ENCODE measurements around the gene RUNX2. TPM values are rescaled to one million over a fixed set of nuclear protein-coding genes. Genes with fewer than 3 reads are reported as not detected.

RUNX2 gene
- total RNA-seq, 1 donor from 2014 or later, result 34.1 TPM

- peak; percentile 59 for DNase-seq (ENCODE audit: low read depth)
Observed at GRCh38 chr6:45699663-45700062, 371.5 kb downstream of the RUNX2 start.

GRCh38 chr6:45702849-45703739 is 375.0 kb downstream of the RUNX2 start:
- DNase-seq (ENCODE audit: low read depth), result peak; percentile 87

GRCh38 chr6:45704056-45704800 is 376.1 kb downstream of the RUNX2 start:
- DNase-seq (ENCODE audit: low read depth), result peak; percentile 82

GRCh38 chr6:45705137-45705855 is 377.2 kb downstream of the RUNX2 start:
- DNase-seq (ENCODE audit: low read depth), result no peak

- no peak for DNase-seq (ENCODE audit: low read depth)
Observed at GRCh38 chr6:45706319-45706718, 378.2 kb downstream of the RUNX2 start.

DNA sequence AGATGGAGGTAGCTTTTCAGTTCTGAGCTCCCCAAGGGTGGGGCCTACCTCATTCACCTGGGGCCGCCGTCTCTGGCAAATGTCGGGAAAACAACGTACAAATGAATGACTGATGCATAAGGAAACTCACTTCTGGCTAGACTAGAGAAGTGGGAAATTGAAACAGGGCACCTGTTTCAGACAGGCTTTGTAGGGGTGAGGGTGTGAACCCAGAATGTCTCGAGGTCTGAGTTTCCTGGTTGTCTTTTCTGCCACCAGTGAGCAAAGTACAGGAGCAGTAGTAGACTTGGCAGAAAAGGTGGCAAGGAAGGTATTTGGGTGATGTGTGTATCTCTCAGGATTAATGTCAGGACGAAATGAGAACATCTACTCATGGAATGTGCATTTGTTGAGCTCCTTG is 379.0 kb downstream of the RUNX2 start:
- DNase-seq (ENCODE audit: low read depth), result no peak

GRCh38 chr6:45709781-45710220 is 381.7 kb downstream of the RUNX2 start:
- no peak for DNase-seq (ENCODE audit: low read depth)

- DNase-seq (ENCODE audit: low read depth), result no peak
Observed at GRCh38 chr6:45710304-45710821, 382.2 kb downstream of the RUNX2 start.

- no peak for DNase-seq (ENCODE audit: low read depth)
Observed at GRCh38 chr6:45712076-45712475, 383.9 kb downstream of the RUNX2 start.

GRCh38 chr6:45712786-45713185 is 384.7 kb downstream of the RUNX2 start:
- no peak for DNase-seq (ENCODE audit: low read depth)

Other genes with a start within 250 kb of the RUNX2 start
- 24.8 and 43.0 TPM in 2 replicates for gene SUPT3H, start 49.6 kb downstream of the RUNX2 start, total RNA-seq

All from renal cortical epithelial cell (primary cell).